ENCODE results near the gene CLASP1.

DNA sequence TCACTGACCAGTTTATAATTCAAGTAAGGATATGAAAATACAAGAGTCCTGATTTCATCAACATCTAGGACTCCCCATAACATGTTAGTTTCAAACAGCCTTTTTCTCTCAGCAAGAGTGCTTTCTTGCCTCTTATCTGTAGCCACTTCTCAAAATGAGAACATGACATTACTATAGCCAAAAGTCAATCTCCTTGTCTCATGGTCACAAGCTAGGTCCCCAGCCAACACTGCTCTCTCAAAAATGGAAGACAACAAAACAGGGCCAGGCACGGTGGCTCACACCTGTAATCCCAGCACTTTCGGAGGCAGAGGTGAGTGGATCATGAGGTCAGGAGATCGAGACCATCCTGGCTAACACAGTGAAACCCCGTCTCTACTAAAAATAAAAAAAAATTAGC, 15.8 kb downstream of the CLASP1 start:
- TF ChIP-seq, protein P1, sequence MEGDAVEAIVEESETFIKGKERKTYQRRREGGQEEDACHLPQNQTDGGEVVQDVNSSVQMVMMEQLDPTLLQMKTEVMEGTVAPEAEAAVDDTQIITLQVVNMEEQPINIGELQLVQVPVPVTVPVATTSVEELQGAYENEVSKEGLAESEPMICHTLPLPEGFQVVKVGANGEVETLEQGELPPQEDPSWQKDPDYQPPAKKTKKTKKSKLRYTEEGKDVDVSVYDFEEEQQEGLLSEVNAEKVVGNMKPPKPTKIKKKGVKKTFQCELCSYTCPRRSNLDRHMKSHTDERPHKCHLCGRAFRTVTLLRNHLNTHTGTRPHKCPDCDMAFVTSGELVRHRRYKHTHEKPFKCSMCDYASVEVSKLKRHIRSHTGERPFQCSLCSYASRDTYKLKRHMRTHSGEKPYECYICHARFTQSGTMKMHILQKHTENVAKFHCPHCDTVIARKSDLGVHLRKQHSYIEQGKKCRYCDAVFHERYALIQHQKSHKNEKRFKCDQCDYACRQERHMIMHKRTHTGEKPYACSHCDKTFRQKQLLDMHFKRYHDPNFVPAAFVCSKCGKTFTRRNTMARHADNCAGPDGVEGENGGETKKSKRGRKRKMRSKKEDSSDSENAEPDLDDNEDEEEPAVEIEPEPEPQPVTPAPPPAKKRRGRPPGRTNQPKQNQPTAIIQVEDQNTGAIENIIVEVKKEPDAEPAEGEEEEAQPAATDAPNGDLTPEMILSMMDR (IDR thresholded peaks at IDR 0.05), result no peak
- TF ChIP-seq POLR2A (IDR thresholded peaks at IDR 0.05), result no peak
